Hippocampal formation (tissue), 2 donors: ENCODE results near the gene PLA2G12B.
"Not testable (repeated sequence)": the region's sequence is repeated elsewhere in the genome, so short reads cannot be mapped to it uniquely, and the experiment has no call there.

Source experiments
- DNase-seq, 2 donors: peaks; one replicate each; lab custom pipeline; 2025; lab: John Stamatoyannopoulos, UW

PLA2G12B gene

DNA sequence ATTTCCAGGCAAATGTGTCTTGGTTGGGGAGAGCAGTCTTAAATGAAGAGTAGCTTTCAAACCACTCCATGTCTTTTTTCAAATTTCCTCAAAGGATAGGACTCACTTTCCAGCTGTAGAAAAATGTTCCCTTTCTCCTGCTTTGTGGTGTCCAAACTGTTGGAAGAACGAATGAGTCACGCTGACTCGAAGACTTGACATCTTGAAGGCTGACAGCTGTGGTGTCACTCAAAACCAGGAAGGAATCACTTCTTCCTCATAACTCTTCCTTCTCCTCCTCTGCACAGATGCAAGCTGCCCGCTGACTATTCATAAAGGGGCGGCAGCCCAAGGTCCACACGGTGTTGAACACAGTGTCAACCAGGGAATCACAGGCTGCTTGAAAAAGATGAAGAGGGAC, 19.2 kb downstream of the PLA2G12B start:
- DNase-seq = no peak

DNA sequence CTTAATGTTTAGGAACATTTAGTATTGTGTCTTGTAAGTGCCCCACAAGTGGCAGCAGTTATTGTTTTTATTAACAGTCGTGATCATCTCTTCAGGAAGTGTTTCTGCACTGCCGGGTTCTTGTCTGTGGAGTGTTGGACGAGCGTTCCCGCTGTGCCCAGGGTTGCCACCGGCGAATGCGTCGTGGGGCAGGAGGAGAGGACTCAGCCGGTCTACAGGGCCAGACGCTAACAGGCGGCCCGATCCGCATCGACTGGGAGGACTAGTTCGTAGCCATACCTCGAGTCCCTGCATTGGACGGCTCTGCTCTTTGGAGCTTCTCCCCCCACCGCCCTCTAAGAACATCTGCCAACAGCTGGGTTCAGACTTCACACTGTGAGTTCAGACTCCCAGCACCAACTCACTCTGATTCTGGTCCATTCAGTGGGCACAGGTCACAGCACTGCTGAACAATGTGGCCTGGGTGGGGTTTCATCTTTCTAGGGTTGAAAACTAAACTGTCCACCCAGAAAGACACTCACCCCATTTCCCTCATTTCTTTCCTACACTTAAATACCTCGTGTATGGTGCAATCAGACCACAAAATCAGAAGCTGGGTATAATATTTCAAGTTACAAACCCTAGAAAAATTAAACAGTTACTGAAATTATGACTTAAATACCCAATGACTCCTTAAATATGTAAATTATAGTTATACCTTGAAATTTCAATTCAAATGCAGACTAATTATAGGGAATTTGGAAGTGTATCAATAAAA, 22.2 kb downstream of the PLA2G12B start:
- DNase-seq = no peak

DNA sequence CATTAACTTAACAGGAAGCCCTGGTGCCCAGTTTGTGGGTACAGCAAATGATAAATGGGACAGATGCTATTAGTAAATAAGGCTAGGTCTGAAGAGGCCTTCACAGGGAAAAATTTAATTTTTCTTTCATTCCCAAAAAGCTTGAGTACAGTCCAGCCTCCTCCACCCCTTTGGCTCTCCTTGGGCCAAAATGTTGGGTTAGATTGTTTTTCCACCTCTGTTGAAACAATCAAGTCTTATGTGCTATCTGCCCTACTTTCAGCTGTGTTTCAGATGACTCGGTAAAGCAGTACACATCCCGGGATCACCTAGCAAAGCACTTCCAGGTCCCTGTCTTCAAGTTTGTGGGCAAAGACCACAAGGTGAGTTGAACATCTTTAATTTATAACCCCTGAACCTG, 24.3 kb downstream of the PLA2G12B start:
- no peak for DNase-seq

DNA sequence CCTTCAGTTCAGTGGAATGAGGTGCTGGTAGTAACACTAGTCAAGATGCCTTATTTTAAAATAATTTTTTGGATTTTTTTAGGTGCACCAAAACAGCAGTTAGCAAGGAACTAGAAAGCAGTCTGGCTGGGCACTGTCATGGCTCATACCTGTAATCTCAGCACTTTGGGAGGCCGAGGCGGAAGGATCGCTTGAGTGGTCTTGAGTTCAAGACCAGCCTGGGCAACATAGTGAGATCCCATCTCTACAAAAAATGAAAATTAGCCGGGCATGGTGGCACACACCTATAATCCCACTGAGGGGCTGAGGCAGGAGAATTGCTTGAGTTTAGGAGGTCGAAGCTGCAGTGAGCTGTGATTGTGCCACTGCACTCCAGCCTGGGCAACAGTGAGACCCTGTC, 25.8 kb downstream of the PLA2G12B start:
- no peak for DNase-seq

DNA sequence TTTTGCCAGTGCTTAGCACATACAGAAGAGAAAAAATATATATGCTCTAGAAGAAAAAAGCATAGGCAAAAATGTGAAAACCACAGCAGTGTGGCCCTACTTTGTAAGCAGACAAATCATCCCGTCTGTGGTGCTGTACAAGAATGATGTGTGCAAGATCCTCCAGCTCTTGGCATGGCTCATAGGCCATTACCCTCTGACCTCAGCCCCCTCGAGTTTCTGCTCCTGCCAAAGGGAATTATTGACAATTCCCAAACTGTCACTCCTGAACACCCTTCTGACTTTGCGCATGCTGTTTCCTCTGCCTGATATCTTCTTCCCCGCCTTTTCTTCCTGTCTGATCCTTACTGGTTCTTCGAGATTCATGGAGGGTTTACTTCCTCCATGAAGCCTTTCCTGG, 27.1 kb downstream of the PLA2G12B start:
- no peak for DNase-seq

DNA sequence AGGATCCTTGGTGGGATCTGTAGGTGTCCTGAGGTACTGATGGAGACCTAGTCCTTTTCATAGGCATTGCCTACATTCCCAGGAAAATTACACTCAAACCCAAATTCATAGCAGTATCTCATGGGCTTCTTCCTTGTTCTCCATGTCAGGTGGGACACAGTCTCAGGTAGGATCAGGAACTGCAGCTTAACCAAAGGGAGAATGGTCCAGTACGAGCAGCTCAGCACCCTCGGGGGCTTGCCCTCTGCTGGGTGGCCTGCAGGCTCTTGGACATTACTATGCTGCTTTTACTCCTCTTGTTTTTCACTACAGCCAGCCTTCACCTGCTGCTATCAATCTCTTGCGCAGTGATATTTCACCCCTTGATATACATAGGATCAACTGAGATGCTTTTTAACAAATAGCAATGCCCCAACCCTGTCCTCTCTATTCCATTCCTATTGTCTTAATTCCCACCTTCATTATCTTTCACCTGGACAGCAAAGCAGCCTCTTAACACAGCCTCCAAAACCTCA, 28.6 kb downstream of the PLA2G12B start:
- no peak for DNase-seq

DNA sequence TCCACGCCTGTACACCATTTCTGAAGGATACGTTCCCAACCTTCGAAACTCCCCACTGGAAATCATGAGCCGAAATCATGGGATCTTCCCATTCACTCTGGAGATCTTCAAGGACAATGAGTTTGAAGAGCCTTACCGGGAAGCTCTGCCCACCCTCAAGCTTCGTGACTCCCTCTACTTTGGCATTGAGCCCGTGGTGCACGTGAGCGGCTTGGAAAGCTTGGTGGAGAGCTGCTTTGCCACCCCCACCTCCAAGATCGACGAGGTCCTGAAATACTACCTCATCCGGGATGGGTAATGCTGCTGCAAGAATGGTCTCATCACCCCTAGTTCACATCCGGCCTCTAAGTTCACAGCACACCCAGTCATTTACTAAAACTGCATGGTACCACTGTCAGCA, 30.3 kb downstream of the PLA2G12B start:
- no peak for DNase-seq

DNA sequence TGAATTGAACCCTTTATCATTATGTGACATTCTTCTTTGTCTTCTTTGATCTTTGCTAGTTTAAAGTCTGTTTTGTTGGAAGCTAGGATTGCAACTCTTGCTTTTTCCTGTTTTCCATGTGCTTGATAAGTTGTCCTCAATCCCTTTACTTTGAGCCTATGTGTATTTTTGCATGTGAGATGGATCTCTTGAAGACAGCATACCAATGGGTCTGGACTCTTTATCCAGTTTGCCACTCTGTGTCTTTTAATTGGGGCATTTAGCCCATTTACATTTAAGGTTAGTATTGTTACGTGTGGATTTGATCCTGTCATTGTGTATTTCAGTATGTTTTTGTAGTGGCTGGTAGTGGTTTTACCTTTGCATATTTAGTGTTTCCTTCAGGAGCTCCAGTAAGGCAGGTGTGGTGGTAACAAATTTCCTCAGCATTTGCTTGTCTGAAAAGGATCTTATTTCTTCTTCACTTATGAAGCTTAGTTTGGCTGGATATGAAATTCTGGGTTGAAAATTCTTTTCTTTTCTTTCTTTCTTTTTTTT, 33.4 kb downstream of the PLA2G12B start:
- DNase-seq = not testable (repeated sequence)

DNA sequence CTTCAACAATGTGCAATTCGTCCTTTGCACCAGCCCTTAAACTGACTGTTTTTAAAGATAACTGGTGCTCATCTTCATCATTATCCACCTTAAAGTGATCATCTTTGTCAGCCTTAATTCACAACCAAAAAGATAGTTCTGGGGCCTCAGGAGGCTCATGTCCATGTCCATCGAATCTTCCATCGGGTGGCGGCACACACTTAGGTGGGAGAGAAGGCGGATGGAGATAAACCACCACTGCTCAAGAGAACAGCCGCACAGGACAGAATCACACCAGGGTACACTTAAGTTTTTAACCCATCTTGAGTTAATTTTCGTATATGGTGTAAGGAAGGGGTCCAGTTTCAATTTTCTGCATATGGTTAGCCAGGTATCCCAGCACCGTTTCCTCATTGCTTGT, 36.3 kb downstream of the PLA2G12B start:
- no peak for DNase-seq

DNA sequence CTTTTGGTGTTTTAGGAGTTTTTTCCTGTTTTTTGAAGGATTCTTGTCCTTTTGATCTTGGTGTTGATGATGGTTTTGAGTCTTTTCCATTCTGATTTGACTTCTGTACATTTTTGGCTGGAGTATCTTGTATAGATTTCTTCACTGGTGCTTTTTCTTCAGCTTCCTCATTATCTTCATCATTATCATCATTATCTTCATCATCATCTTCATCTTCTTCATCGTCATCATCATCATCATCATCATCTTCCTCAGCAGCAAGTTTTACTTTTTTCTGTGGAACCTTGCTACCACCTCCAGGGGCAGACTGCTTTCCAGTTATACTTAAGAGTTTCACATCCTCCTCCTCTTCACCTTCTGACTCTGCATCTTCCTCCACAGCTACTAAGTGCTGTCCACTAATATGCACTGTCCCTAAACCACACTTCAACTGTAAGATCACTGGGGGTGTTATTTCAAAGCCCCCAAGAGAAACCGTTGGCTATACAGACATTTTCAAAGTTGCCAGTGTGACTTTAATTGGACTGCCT, 36.7 kb downstream of the PLA2G12B start:
- DNase-seq = not testable (repeated sequence)

DNA sequence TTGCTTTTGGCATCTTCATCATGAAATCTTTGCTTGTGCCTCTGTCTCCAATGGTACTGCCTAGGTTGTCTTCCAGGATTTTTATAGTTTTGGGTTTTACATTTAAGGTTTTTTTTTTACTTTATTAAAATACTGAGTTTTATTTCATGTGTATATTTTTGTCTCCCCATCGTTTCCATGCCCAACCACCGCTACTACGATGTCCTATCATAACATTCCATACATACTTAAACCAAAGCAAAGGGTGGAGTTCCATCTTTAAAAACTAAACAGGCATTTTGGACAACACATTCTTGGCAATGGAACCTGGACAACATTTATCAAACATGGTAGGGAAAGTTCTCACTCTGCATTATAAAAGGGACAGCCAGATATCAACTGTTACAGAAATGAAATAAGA, 37.4 kb downstream of the PLA2G12B start:
- DNase-seq = not testable (repeated sequence)

DNA sequence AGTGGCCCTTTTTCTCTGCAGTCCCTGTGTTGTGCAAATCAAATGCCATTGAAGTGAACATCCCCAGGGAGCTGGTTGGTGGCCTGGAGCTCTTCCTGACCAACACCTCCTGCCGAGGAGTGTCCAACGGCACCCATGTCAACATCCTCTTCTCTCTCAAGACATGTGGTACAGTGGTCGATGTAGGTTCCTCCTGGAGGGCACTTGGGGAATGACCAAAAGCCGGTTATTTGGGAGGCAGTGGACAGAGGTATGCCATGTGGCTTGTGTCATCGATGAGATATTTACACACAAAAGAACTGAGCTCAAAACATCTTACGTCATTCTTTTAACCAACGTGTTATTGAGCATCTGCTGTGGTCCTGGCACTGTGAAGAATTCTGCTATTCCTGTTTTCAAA, 41.3 kb downstream of the PLA2G12B start:
- DNase-seq = no peak

DNA sequence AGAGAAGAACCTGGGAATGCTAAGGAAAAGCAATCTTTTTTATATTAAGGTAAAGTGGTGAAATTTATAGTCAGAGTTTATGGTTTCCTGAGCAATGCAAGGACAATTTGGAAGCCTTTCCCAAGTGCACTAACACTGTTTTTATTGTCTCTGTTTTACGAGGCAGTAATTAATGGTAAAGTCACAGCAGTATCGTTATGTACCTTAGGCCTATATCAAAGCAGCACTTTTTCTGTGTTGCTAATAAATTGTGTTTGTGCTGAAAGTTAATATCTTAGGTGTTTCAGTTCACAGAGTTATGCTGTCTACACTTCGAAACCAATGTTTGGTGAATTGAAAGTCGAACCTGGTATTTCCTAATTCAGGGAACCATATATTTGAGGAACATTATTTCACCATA, 41.9 kb downstream of the PLA2G12B start:
- no peak for DNase-seq

DNA sequence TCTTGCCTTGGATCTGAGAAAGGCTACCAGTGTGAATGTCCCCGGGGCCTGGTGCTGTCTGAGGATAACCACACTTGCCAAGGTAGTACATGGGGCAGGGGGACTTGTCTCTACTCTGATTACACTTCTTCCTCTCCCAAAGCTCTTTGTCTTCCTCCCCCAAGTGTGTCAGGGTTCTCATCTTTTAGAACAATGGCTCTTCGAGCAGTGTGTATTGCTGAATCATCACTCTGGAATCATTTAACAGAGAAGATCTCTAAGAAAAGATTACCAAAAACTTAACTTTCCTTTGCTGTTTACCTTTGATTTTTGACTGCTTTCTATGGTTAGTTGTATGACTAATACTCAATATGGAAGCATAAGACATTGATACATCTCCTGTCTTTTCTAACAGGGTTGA, 42.8 kb downstream of the PLA2G12B start:
- DNase-seq = no peak

DNA sequence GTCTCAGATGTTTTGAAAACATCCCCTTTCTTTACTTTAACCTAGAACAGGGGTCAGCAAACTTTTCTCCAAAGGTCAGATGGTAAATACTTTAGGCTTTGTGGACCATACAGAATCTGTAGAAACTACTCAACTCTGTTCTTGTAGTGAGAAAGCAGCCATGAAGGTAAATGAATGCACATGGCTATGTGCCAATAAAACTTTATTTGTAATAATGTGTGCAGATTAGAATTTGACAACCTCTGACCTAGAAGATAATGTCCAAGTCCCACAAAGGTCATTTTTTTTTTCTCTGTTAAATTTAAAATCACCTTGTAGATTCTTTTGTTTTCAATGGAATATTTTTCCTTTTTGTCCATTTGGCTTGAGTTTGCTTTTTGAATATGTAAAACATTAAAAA, 43.9 kb downstream of the PLA2G12B start:
- no peak for DNase-seq

DNA sequence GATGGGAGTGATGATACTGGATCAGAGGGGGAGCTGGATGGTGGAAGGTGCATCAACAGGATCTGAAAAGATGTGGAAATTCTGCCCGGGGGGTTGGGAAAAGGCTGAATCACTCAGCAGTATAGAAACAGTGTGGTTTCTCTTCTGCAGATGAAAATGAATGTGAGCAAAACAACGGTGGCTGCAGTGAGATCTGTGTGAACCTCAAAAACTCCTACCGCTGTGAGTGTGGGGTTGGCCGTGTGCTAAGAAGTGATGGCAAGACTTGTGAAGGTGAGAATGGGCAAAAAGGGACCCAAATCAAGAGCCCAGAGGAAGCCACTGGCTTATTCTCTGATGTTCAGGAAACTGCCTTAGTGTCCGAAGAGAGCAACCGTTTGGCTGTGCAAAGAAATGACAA, 48.2 kb downstream of the PLA2G12B start:
- no peak for DNase-seq

DNA sequence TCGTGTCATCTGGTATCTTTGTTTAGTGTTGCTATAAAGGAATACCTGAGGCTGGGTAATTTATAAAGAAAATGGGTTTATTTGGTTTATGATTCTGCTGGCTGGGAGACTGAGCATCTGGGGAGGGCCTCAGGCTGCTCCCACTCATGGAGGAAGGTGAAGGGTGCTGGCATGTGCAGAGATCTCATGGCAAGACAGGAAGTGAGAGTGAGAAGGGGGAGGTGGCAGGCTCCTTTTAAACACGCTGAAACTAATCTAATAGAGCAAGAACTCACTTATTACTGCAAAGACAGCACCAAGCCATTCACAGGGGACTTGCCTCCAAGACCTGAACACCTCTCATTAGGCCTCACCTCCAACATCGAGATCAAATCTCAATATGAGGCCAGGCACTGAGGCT, 49.8 kb downstream of the PLA2G12B start:
- no peak for DNase-seq

DNA sequence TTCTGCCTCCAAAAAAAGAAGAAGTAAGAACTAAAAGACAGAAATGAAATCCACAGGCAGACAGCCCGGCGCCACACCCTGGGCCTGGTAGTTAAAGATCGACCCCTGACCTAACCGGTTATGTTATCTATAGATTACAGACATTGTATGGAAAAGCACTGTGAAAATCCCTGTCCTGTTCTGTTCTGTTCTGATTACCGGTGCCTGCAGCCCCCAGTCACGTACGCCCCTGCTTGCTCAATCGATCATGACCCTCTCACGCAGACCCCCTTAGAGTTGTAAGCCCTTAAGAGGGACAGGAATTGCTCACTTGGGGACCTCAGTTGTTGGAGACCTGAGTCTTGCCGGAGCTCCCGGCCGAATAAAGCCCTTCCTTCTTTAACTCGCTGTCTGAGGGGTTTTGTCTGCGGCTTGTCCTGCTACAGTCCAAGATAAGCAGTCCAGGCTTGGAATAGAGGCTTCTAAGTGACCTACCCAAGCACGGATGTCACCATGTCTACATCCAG, 50.6 kb downstream of the PLA2G12B start:
- not testable (repeated sequence) for DNase-seq

DNA sequence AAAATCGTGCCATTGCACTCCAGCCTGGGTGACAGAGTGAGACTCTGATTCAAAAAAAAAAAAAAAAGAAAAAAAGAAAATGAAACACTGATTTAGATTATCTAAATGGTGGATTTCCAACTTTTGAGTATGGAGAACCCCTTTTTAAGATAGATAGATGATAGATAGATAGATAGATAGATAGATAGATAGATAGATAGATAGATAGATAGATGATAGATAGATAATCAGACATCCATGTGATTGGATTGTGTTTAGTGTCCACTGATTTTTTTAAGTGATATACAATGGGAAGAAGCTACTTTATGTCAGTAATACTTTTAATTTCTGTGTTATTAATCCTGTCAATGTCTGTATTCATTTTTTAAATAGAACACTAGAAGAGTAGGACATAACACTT, 55.1 kb downstream of the PLA2G12B start:
- no peak for DNase-seq

DNA sequence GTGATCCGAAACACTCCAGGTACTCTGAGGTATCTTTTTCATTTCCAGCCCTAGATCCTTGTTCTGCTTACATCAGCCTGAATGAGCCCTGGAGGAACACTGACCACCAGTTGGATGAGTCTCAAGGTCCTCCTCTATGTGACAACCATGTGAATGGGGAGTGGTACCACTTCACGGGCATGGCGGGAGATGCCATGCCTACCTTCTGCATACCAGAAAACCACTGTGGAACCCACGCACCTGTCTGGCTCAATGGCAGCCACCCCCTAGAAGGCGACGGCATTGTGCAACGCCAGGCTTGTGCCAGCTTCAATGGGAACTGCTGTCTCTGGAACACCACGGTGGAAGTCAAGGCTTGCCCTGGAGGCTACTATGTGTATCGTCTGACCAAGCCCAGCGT, 56.0 kb downstream of the PLA2G12B start:
- DNase-seq = no peak

DNA sequence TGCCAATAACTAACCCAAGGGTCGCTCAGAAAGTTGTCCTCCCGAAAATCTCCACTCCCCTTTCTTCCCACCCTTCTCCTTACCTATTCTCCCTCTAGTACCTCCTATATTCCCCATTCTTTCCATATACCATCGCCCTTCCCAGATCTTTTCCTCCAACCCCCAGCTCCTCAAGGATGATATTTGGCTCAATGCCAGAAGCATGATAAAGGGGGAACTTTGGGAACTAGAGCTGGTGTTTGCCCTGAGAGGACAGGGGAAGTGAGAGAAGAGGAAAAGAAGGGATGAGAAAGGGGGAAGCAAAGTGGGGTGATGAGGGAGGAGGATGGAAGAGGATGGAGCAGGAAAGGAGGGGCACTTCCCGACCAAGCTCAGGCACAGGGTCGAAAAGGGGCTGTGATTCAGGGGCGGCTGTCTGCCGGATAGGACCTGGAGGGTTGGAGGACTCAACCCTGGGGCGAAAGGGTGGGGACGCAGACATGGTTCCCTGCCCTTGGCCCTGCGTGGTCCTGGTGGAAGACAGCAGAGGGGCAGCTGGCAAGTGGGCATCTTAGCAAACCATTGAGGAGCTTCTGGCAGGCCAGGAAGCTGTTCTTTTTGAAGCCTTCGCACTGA, 59.3 kb downstream of the PLA2G12B start:
- no peak for DNase-seq

DNA sequence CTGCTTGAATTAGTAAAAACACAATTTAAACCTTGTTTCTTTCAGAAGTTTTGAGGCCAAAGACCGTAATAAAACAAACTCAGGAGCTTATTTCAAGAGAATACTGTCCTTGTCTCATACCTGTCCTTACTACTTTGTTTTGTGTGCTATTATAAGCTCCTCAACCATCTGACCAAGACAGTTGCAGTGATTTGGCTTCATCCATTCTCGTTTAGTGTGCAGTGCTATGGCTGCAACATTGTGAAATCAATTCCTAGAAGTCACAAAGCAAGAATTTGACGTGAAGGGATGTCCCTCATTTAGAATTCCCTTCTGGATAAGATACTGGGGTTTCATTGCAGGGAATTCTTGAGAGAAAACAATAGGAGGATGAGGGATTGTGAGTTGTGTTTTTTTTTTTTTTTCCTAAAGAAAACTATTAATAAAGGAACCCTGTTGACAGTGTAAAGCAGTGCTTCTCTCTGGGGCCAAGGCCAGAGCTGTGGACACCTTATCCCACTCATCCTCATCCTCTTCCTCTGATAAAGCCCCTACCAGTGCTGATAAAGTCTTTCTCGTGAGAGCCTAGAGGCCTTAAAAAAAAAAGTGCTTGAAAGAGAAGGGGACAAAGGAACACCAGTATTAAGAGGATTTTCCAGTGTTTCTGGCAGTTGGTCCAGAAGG, 61.3 kb downstream of the PLA2G12B start, which contains the start of gene OIT3:
OIT3 (plus strand) TSS at position 604 of the 663 bp plus-strand sequence. CDS start 60 bp downstream, outside the sequence.
- no peak for DNase-seq
